GM18498 (cell line): ENCODE results near the gene C14orf39.
"Not testable (repeated sequence)": the region's sequence is repeated elsewhere in the genome, so short reads cannot be mapped to it uniquely, and the experiment has no call there.

Experiments
- ATAC-seq: cut with Tn5 transposase; IDR thresholded peaks from one replicate; pipeline ENCODE4 v1.9.1; 2021; ENCODE audit warnings: mild to moderate bottlenecking, moderate library complexity; ENCODE audit not compliant: unreplicated experiment

C14orf39 gene

GRCh38 chr14:60502541-60502940 lies 16.7 kb upstream of the C14orf39 start:
- ATAC-seq = no peak

- ATAC-seq = no peak
Measured at GRCh38 chr14:60495946-60496345, 10.1 kb upstream of the C14orf39 start.

GRCh38 chr14:60490270-60490669 lies 4.4 kb upstream of the C14orf39 start:
- ATAC-seq = no peak

GRCh38 chr14:60488175-60488574 lies 2.3 kb upstream of the C14orf39 start:
- no peak for ATAC-seq

- ATAC-seq = no peak
Measured at GRCh38 chr14:60487211-60487610, 1.3 kb upstream of the C14orf39 start.

- ATAC-seq = no peak
Measured at GRCh38 chr14:60485057-60485597, 736 bp downstream of the C14orf39 start.

GRCh38 chr14:60482743-60483142 lies 3.1 kb downstream of the C14orf39 start:
- no peak for ATAC-seq

- not testable (repeated sequence) for ATAC-seq
Measured at GRCh38 chr14:60480248-60480647, 5.6 kb downstream of the C14orf39 start.

GRCh38 chr14:60455875-60456274 lies 30.0 kb downstream of the C14orf39 start:
- ATAC-seq = no peak

- no peak for ATAC-seq
Measured at GRCh38 chr14:60430276-60430675, 55.6 kb downstream of the C14orf39 start.

GRCh38 chr14:60420050-60420449 lies 65.8 kb downstream of the C14orf39 start:
- ATAC-seq = no peak

GRCh38 chr14:60397550-60397949 lies 88.3 kb downstream of the C14orf39 start:
- ATAC-seq = not testable (repeated sequence)

GRCh38 chr14:60396718-60397343 lies 89.0 kb downstream of the C14orf39 start:
- ATAC-seq = no peak
